Stromal cell of bone marrow (primary cell): ENCODE results near the gene KATNB1.
A peak's percentile ranks its signal among the peaks of the same experiment; 100 is the strongest.
"Not testable (repeated sequence)": the region's sequence is repeated elsewhere in the genome, so short reads cannot be mapped to it uniquely, and the experiment has no call there.

ENCODE experiments used
- DNase-seq: peaks from one replicate; pipeline ENCODE4 v3.0.0-alpha.2; 2012; ENCODE audit warnings: low read depth

KATNB1 gene

GRCh38 chr16:57774705-57775285 lies 39.2 kb downstream of the KATNB1 start:
- no peak for DNase-seq

- no peak for DNase-seq
Observed at GRCh38 chr16:57775661-57776469, 40.3 kb downstream of the KATNB1 start.

GRCh38 chr16:57778658-57779057 lies 43.1 kb downstream of the KATNB1 start:
- DNase-seq = no peak

- DNase-seq = not testable (repeated sequence)
Observed at GRCh38 chr16:57779836-57780235, 44.3 kb downstream of the KATNB1 start.

- no peak for DNase-seq
Observed at GRCh38 chr16:57781349-57781740, 45.8 kb downstream of the KATNB1 start.

GRCh38 chr16:57781741-57782606 lies 46.4 kb downstream of the KATNB1 start:
- DNase-seq = peak; percentile 63

GRCh38 chr16:57782607-57783055 lies 47.1 kb downstream of the KATNB1 start:
- DNase-seq = not testable (repeated sequence)

GRCh38 chr16:57783116-57783515 lies 47.5 kb downstream of the KATNB1 start:
- DNase-seq = no peak

GRCh38 chr16:57783883-57784282 lies 48.3 kb downstream of the KATNB1 start:
- DNase-seq = no peak

- DNase-seq = no peak
Observed at GRCh38 chr16:57784334-57784733, 48.8 kb downstream of the KATNB1 start.

- no peak for DNase-seq
Observed at GRCh38 chr16:57785385-57785784, 49.8 kb downstream of the KATNB1 start.

- no peak for DNase-seq
Observed at GRCh38 chr16:57785924-57786323, 50.4 kb downstream of the KATNB1 start.

- no peak for DNase-seq
Observed at GRCh38 chr16:57786632-57787518, 51.3 kb downstream of the KATNB1 start.

- no peak for DNase-seq
Observed at GRCh38 chr16:57787519-57787905, 51.9 kb downstream of the KATNB1 start.

- no peak for DNase-seq
Observed at GRCh38 chr16:57788252-57788841, 52.8 kb downstream of the KATNB1 start.

- DNase-seq = no peak
Observed at GRCh38 chr16:57788951-57789350, 53.4 kb downstream of the KATNB1 start.

- no peak for DNase-seq
Observed at GRCh38 chr16:57791195-57791892, 55.8 kb downstream of the KATNB1 start.

GRCh38 chr16:57791893-57792461 lies 56.4 kb downstream of the KATNB1 start:
- no peak for DNase-seq

- DNase-seq = no peak
Observed at GRCh38 chr16:57794849-57795430, 59.4 kb downstream of the KATNB1 start.

- no peak for DNase-seq
Observed at GRCh38 chr16:57795431-57795878, 59.9 kb downstream of the KATNB1 start.
